DOHH2 (cell line): ENCODE results near the gene SLC35G2.

Source experiments
- H3F3A ChIP-seq: fragments of 200-600 bp; sonication (generic), shearing (Covaris generic); 2 replicates; pipeline ENCODE4 v1.6.0; 2016; ENCODE audit warnings: antibody characterized with exemption, mild to moderate bottlenecking; ENCODE audit not compliant: control insufficient read depth, insufficient read depth
- H3K27ac ChIP-seq: fragments of 200-600 bp; sonication (generic); 2 replicates; pipeline ENCODE4 v1.5.1; 2014; ENCODE audit warnings: low read depth, mild to moderate bottlenecking, low read length, moderate library complexity
- H3K27me3 ChIP-seq: fragments of 200-600 bp; sonication (generic); 2 replicates; pipeline ENCODE4 v1.6.1; 2014; ENCODE audit warnings: mild to moderate bottlenecking, low read length, mixed read lengths; ENCODE audit not compliant: control insufficient read depth
- H3K36me3 ChIP-seq: fragments of 200-600 bp; sonication (generic); 2 replicates; pipeline ENCODE4 v1.6.1; 2014; ENCODE audit warnings: mild to moderate bottlenecking, low read length, moderate library complexity, mixed read lengths; ENCODE audit not compliant: control insufficient read depth
- H3K4me1 ChIP-seq: fragments of 200-600 bp; sonication (generic); 2 replicates; pipeline ENCODE4 v1.6.1; 2014; ENCODE audit warnings: mild to moderate bottlenecking, low read length, mixed read lengths; ENCODE audit not compliant: control insufficient read depth
- H3K4me2 ChIP-seq: fragments of 200-600 bp; sonication (generic); 2 replicates; pipeline ENCODE4 v1.6.0; 2014; ENCODE audit warnings: mild to moderate bottlenecking, low read length, moderate library complexity
- H3K4me3 ChIP-seq: fragments of 200-600 bp; sonication (generic); 2 replicates; pipeline ENCODE4 v1.5.1; 2014; ENCODE audit warnings: mild to moderate bottlenecking, low read length, mixed read lengths
- H3K79me2 ChIP-seq: fragments of 200-600 bp; sonication (generic); 2 replicates; pipeline ENCODE4 v1.6.1; 2014; ENCODE audit warnings: mild to moderate bottlenecking, low read length, mixed read lengths; ENCODE audit not compliant: control insufficient read depth
- H3K9me2 ChIP-seq: fragments of 200-600 bp; sonication (generic); replicated peaks from 2 replicates; pipeline ENCODE4 v1.6.1; 2014; ENCODE audit warnings: mild to moderate bottlenecking, low read length, mixed read lengths; ENCODE audit not compliant: control insufficient read depth
- H3K9me3 ChIP-seq: fragments of 200-600 bp; sonication (generic); 2 replicates; pipeline ENCODE4 v1.6.1; 2014; ENCODE audit warnings: antibody characterized with exemption, low read length, mixed read lengths; ENCODE audit not compliant: control insufficient read depth, insufficient read depth
- H4K20me1 ChIP-seq: fragments of 200-600 bp; sonication (generic); 2 replicates; pipeline ENCODE4 v1.6.0; 2014; ENCODE audit warnings: low read depth, mild to moderate bottlenecking, antibody characterized with exemption, low read length, moderate library complexity; ENCODE audit not compliant: control insufficient read depth, insufficient read depth
- CTCF ChIP-seq: fragments of 200-600 bp; sonication (generic); IDR thresholded peaks from one replicate; pipeline ENCODE4 v1.5.1; 2014; ENCODE audit warnings: antibody characterized with exemption, mild to moderate bottlenecking, low read depth, low read length; ENCODE audit not compliant: poor library complexity, severe bottlenecking
- EZH2phosphoT487 ChIP-seq: fragments of 200-600 bp; sonication (generic); IDR thresholded peaks from 2 replicates; pipeline ENCODE4 v1.6.1; 2017; ENCODE audit warnings: borderline replicate concordance, mild to moderate bottlenecking, antibody characterized with exemption, low read length, moderate library complexity, mixed read lengths

Gene SLC35G2

GRCh38 chr3:136817448-136817847, 1.5 kb upstream of the SLC35G2 start:
- Histone ChIP-seq H3F3A (no peaks in the 10 kb centered on the region), H3K9me3 (no peaks in the 10 kb centered on the region), H3K36me3 (no peaks in the 10 kb centered on the region), H3K27ac (no peak overlapping the region), H3K4me3 (no peak overlapping the region), H3K9me2 (no peaks in the 10 kb centered on the region), H3K79me2 (no peaks in the 10 kb centered on the region), H3K4me1 (peaks cover 19% of the 10 kb centered on the region), H3K27me3 (peaks cover 28% of the 10 kb centered on the region), H4K20me1 (no peaks in the 10 kb centered on the region), H3K4me2 (no peak overlapping the region)
- TF ChIP-seq CTCF (no peak), EZH2phosphoT487 (no peak)

- Histone ChIP-seq H3K79me2 (no peaks in the 10 kb centered on the region), H3K36me3 (no peaks in the 10 kb centered on the region), H4K20me1 (no peaks in the 10 kb centered on the region), H3K9me3 (no peaks in the 10 kb centered on the region), H3K4me3 (peak overlapping the region; percentile 88), H3K9me2 (no peaks in the 10 kb centered on the region), H3K4me2 (peak overlapping the region; percentile 95), H3K27ac (no peak overlapping the region), H3F3A (no peaks in the 10 kb centered on the region), H3K4me1 (peaks cover 19% of the 10 kb centered on the region), H3K27me3 (peaks cover 28% of the 10 kb centered on the region)
- TF ChIP-seq CTCF (no peak), EZH2phosphoT487 (no peak)
Measured at GRCh38 chr3:136818191-136818768, 646 bp upstream of the SLC35G2 start.

- H3K79me2 ChIP-seq = no peaks in the 10 kb centered on the region
- no peak overlapping the region for H3K27ac ChIP-seq
Measured at GRCh38 chr3:136819392-136819730, 435 bp downstream of the SLC35G2 start.

More at GRCh38 chr3:136819392-136819730, 435 bp downstream of the SLC35G2 start:
- Histone ChIP-seq H3K27me3 (peaks cover 28% of the 10 kb centered on the region), H4K20me1 (no peaks in the 10 kb centered on the region), H3F3A (no peaks in the 10 kb centered on the region), H3K36me3 (no peaks in the 10 kb centered on the region), H3K4me1 (peaks cover 19% of the 10 kb centered on the region), H3K9me3 (no peaks in the 10 kb centered on the region), H3K4me3 (peak overlapping the region; percentile 88), H3K9me2 (no peaks in the 10 kb centered on the region), H3K4me2 (peak overlapping the region; percentile 95)
- no peak for TF ChIP-seq CTCF
- 0 out of 2 replicates have a peak, but pooled peaks have one; percentile 33 for TF ChIP-seq EZH2phosphoT487
